Loucy (cell line): ENCODE results near the gene MCOLN2.

Source experiments
- CTCF ChIP-seq: fragments of 200-600 bp; sonication (generic); conservative IDR thresholded peaks from 2 replicates; pipeline ENCODE4 v1.5.1; 2014; ENCODE audit warnings: mild to moderate bottlenecking, antibody characterized with exemption, low read length
- EZH2phosphoT487 ChIP-seq: fragments of 200-600 bp; IDR thresholded peaks from 2 replicates; pipeline ENCODE4 v1.6.1; 2018; ENCODE audit warnings: antibody characterized with exemption, mild to moderate bottlenecking, moderate library complexity, borderline replicate concordance

DNA sequence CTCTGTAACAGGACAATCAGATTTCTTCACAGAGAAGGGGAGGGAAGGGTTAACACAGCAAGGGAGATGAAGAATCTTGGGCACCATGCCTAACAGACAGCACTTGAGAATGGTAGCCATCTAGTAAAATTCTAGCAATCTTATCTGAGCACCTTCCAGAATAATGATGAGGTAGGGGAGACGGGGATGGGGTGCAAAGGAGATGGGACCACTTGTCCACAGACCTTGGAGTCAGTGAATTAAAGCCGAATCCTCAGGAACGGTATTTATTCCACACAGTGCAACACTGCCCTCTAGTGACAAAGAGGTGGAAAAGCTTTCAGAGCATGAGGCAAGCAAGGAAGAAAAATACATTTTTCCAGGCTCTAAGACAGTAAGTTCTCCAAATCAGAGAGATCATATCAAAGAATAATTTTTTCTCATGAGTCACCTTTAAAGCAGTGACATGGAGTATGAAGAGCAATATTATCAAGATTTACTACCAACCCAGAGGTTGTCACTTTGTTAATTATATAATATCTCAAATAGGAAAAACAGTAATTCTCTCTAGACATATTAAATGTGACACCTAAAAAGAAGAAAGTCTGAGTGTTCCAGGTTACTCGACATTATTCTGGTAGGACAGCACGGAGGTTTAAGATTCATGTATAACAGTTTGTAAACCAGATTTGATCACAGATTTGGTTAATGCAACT is 60.6 kb downstream of the MCOLN2 start:
- TF ChIP-seq CTCF: peak; percentile 90
- no peak for TF ChIP-seq EZH2phosphoT487
